Fibroblast of lung (primary cell): Measurements from ENCODE around the gene PEX11B. TPM values are rescaled to one million over a fixed set of nuclear protein-coding genes. Genes with fewer than 3 reads are reported as not detected.
A peak's percentile ranks its signal among the peaks of the same experiment; 100 is the strongest.

ENCODE experiments used
- DNase-seq, 2 donors: peaks; one replicate each; pipeline versions ENCODE4 v3.0.0 to v3.0.0-alpha.2; 2010; ENCODE audit warnings: low read depth in 2 of 2
- H2AFZ ChIP-seq: 2 replicates; pipeline ENCODE4 v1.5.1; 2012; ENCODE audit warnings: low read length, control low read depth, inconsistent platforms
- H3K27ac ChIP-seq: 2 replicates; pipeline ENCODE4 v1.5.1; 2011; ENCODE audit warnings: low read length, control low read depth; ENCODE audit not compliant: insufficient read depth
- H3K27me3 ChIP-seq: 2 replicates; pipeline ENCODE4 v1.5.1; 2011; ENCODE audit warnings: mild to moderate bottlenecking, low read length; ENCODE audit not compliant: control insufficient read depth, insufficient read depth
- H3K36me3 ChIP-seq: 2 replicates; pipeline ENCODE4 v1.5.1; 2011; ENCODE audit warnings: low read length; ENCODE audit not compliant: control insufficient read depth, insufficient read depth
- H3K4me1 ChIP-seq: 2 replicates; pipeline ENCODE4 v1.5.1; 2011; ENCODE audit warnings: low read length; ENCODE audit not compliant: control insufficient read depth, insufficient read depth; ENCODE audit errors: extremely low read depth
- H3K4me2 ChIP-seq: 2 replicates; pipeline ENCODE4 v1.5.1; 2011; ENCODE audit warnings: low read length, control low read depth; ENCODE audit not compliant: insufficient read depth; ENCODE audit errors: extremely low read depth
- H3K4me3 ChIP-seq, 4 experiments: fragments of 200-600 bp in 1 of 4; sonication (generic) in 1 of 4; replicated peaks in 1 of 4; 2 replicates each; pipeline ENCODE4 v1.5.1; 2011 to 2016; ENCODE audit warnings: low read length in 4 of 4, low read depth in 3 of 4, mild to moderate bottlenecking in 3 of 4, control low read depth in 2 of 4, inconsistent platforms in 1 of 4, mixed read lengths in 1 of 4; ENCODE audit not compliant: insufficient read depth in 1 of 4; ENCODE audit errors: control extremely low read depth in 1 of 4
- H3K79me2 ChIP-seq: 2 replicates; pipeline ENCODE4 v1.5.1; 2012; ENCODE audit warnings: mild to moderate bottlenecking, low read length, inconsistent platforms; ENCODE audit not compliant: control insufficient read depth, insufficient read depth
- H3K9ac ChIP-seq: 2 replicates; pipeline ENCODE4 v1.5.1; 2011; ENCODE audit warnings: mild to moderate bottlenecking, low read length, control low read depth; ENCODE audit not compliant: insufficient read depth
- H3K9me3 ChIP-seq: 2 replicates; pipeline ENCODE4 v1.5.1; 2012; ENCODE audit warnings: low read depth, low read length; ENCODE audit not compliant: control insufficient read depth, insufficient read depth
- H4K20me1 ChIP-seq: 2 replicates; pipeline ENCODE4 v1.5.1; 2011; ENCODE audit warnings: low read length; ENCODE audit not compliant: control insufficient read depth, insufficient read depth; ENCODE audit errors: extremely low read depth
- EZH2 ChIP-seq: IDR thresholded peaks from 2 replicates; pipeline ENCODE4 v1.5.1; 2012; ENCODE audit warnings: low read length, control low read depth, mild to moderate bottlenecking; ENCODE audit errors: missing control alignments
- polyA plus RNA-seq, 2 donors: library from polyadenylated mRNA; depleted of rRNA in 1 of 2; stranded (reverse) in 1 of 2; unstranded in 1 of 2; fragments of >200 nt; gene quantifications; 2 replicates each; pipeline ENCODE4 v1.2.1, GENCODE V29; 2011 to 2012; ENCODE audit warnings: missing spikeins in 1 of 2
- total RNA-seq: library from RNA; depleted of rRNA; stranded (reverse); fragments of >200 nt; gene quantifications from 2 replicates; pipeline ENCODE4 v1.2.1, GENCODE V29; 2014
- TF ChIP-seq, protein P1 (sequence below), 2 donors: IDR thresholded peaks in 1 of 2; conservative IDR thresholded peaks in 1 of 2; 1 replicate in 1 of 2; 2 replicates in 1 of 2; pipeline ENCODE4 v1.5.1; 2011 to 2012; ENCODE audit warnings: low read length in 2 of 2, control low read depth in 1 of 2, inconsistent platforms in 1 of 2, low read depth in 1 of 2, mild to moderate bottlenecking in 1 of 2

The PEX11B gene
- total and polyA plus RNA-seq, 2 donors (not counting 1 experiment from before 2014, with no cell fraction given), result 28.2 to 34.3 TPM

DNA sequence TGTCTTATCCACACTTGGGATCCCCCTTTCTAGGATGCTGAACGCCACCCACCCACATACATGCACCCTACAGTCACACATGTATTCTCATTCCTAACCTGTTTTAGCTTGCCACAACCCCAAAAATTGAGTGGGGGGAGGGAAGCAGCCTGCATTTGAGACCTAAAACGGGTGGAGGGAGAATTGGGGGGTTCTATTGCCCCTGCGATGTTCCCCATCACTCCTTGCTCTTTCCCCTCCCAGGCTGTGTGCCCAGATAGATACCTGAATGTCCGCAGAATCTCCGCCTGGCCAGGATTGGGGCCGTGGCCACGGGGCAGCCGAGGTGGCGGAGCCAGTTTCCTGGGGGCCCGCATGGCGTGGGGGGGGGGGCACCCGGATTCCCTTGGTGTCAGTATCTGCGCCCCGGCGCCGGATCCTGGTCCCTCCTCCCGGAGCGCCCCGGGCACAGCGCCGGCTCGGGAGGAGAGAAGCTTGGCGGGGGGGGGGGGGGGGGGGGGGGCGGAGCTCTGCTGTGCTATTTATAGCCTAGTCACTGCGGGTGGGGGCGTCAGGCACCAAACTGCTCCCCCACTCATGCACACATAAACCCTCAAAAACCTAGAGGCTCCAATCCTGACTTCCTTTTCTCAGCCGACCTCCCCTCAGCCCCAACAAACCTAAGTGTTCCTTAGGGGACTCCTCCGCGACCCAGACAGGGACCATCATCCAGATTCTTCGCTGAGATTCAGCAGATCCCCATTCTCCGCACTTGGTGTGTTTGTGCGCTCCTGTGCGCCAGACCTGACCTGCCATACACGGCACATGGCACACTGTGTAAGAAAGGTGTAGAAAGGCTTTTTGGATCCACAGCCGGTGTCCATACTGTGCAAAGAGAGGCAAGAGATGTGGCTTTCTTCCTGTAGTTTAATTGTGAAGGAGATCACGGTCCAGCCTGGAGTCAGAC lies 43.9 kb upstream of the PEX11B start:
- Histone ChIP-seq H2AFZ (peak overlapping the region; percentile 89), H3K9me3 (no peaks in the 10 kb centered on the region), H3K27me3 (no peaks in the 10 kb centered on the region), H3K4me2 (peak overlapping the region; percentile 87), H3K36me3 (peaks cover 1% of the 10 kb centered on the region), H4K20me1 (no peaks in the 10 kb centered on the region), H3K27ac (peak overlapping the region; percentile 87), H3K79me2 (peaks cover 2% of the 10 kb centered on the region), H3K9ac (peak overlapping the region; percentile 36), H3K4me3 (peak overlapping the region; percentile 58 to 68 (median 64)), H3K4me1 (peaks cover 31% of the 10 kb centered on the region)
- no peak for DNase-seq
- TF ChIP-seq, protein P1, sequence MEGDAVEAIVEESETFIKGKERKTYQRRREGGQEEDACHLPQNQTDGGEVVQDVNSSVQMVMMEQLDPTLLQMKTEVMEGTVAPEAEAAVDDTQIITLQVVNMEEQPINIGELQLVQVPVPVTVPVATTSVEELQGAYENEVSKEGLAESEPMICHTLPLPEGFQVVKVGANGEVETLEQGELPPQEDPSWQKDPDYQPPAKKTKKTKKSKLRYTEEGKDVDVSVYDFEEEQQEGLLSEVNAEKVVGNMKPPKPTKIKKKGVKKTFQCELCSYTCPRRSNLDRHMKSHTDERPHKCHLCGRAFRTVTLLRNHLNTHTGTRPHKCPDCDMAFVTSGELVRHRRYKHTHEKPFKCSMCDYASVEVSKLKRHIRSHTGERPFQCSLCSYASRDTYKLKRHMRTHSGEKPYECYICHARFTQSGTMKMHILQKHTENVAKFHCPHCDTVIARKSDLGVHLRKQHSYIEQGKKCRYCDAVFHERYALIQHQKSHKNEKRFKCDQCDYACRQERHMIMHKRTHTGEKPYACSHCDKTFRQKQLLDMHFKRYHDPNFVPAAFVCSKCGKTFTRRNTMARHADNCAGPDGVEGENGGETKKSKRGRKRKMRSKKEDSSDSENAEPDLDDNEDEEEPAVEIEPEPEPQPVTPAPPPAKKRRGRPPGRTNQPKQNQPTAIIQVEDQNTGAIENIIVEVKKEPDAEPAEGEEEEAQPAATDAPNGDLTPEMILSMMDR (conservative IDR thresholded peaks at IDR 0.05 in 1 of 2, IDR thresholded peaks at IDR 0.05 in 1 of 2; ENCODE audit: low read depth in 1 of 2, low read length in 2 of 2), result no peak
- no peak for TF ChIP-seq EZH2

DNA sequence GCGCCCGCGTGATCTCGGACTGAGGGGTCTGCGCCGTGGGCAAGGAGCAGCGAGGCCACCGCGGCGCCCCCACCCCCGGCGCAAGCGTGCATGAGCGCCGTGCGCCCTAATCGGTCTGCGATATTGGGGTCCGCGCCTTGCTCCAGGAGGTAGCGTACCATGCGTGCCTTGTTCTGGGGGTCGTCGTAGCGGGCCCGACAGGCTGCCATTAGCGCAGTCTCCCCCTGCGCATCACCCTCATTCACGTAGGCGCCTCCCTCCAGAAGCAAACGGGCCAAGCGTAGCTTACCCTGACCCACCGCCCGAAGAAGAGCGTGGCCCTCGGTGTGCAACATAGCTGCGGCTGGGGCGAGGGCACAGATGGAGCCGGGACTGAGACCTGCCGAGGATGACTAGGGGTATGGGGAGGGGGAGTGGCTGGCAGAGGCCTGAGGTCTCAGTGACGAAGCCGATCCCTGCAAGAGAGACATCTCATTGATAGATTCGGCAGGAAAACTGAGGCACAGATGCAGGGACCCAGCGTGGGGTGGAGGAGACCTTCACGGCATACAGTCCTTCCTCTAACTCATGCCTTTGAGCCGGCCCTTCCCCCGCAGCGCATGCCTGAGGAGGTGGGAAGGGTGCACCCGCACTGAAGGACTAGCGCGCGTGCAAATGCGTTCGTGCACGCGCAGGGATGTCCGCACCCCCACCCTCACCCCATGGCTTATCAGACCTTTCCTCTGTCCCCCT lies 43.1 kb upstream of the PEX11B start:
- Histone ChIP-seq H3K79me2 (peaks cover 9% of the 10 kb centered on the region), H3K36me3 (peaks cover 1% of the 10 kb centered on the region), H3K27ac (peak overlapping the region; percentile 54), H3K4me1 (peaks cover 31% of the 10 kb centered on the region), H2AFZ (peak overlapping the region; percentile 59), H3K9ac (peak overlapping the region; percentile 41), H3K4me2 (peak overlapping the region; percentile 87), H3K4me3 (peak overlapping the region; percentile 58 to 68 (median 64)), H4K20me1 (no peaks in the 10 kb centered on the region), H3K9me3 (no peaks in the 10 kb centered on the region), H3K27me3 (no peaks in the 10 kb centered on the region)
- no peak for TF ChIP-seq EZH2
- TF ChIP-seq, protein P1 (conservative IDR thresholded peaks at IDR 0.05 in 1 of 2, IDR thresholded peaks at IDR 0.05 in 1 of 2; ENCODE audit: low read depth in 1 of 2, low read length in 2 of 2), result no peak
- no peak for DNase-seq

DNA sequence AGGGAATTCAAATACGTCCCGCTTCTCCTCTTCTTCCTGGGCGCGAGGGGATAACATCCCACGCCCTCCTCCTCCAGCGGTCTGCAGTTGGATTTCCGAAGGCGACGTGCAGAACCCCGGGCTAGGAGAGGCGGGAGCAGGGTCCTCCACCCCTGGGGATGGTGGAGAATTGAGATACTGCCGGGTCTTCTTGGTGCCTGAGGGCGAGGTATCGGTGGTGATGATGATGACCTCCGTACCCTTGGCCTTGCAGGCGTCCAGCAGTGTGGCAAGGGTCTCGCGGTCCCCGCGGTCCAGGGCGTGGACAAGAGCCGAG lies 42.5 kb upstream of the PEX11B start:
- no peaks in the 10 kb centered on the region for H4K20me1 ChIP-seq
- H3K4me1 ChIP-seq, result peaks cover 31% of the 10 kb centered on the region
- peaks cover 13% of the 10 kb centered on the region for H3K79me2 ChIP-seq
- no peaks in the 10 kb centered on the region for H3K9me3 ChIP-seq
- H3K27ac ChIP-seq, result peak overlapping the region; percentile 40
- no peak for TF ChIP-seq EZH2
- TF ChIP-seq, protein P1 (conservative IDR thresholded peaks at IDR 0.05 in 1 of 2, IDR thresholded peaks at IDR 0.05 in 1 of 2; ENCODE audit: low read depth in 1 of 2, low read length in 2 of 2), result no peak
- no peak for DNase-seq
- H3K27me3 ChIP-seq, result no peaks in the 10 kb centered on the region
- peak overlapping the region; percentile 87 for H3K4me2 ChIP-seq
- H3K36me3 ChIP-seq, result peaks cover 1% of the 10 kb centered on the region
- H2AFZ ChIP-seq, result peak overlapping the region; percentile 59
- H3K4me3 ChIP-seq, result peak overlapping the region; percentile 58 to 68 (median 64)
- H3K9ac ChIP-seq, result peak overlapping the region; percentile 41
